ENCODE measurements around the gene FAM135A.

- TF ChIP-seq POLR2A (IDR thresholded peaks at IDR 0.05), result no peak
- TF ChIP-seq CTCF (IDR thresholded peaks at IDR 0.05), result peak in 3 of 6 experiments; percentile 9 to 39 (median 36)
- TF ChIP-seq POLR2AphosphoS5 (IDR thresholded peaks at IDR 0.05), result no peak
Measured at GRCh38 chr6:70520575-70520974, 107.3 kb downstream of the FAM135A start.

Data from upper lobe of left lung (tissue), 4 donors.